ENCODE measurements around the gene ZMAT5.

GRCh38 chr22:29798801-29799200 is 32.0 kb upstream of the ZMAT5 start:
- TF ChIP-seq CTCF (IDR thresholded peaks at IDR 0.05) = no peak
- TF ChIP-seq POLR2A (IDR thresholded peaks at IDR 0.05) = no peak
- TF ChIP-seq EP300 (IDR thresholded peaks at IDR 0.05) = no peak
- TF ChIP-seq POLR2AphosphoS5 (IDR thresholded peaks at IDR 0.05) = no peak

Measured in sigmoid colon (tissue), 4 donors.